ENCODE data around the gene CACNA1C. TPM values are rescaled to one million over a fixed set of nuclear protein-coding genes. Genes with fewer than 3 reads are reported as not detected.

Gene CACNA1C
- total RNA-seq, 1 donor from 2014 or later: 1.5 TPM

DNA sequence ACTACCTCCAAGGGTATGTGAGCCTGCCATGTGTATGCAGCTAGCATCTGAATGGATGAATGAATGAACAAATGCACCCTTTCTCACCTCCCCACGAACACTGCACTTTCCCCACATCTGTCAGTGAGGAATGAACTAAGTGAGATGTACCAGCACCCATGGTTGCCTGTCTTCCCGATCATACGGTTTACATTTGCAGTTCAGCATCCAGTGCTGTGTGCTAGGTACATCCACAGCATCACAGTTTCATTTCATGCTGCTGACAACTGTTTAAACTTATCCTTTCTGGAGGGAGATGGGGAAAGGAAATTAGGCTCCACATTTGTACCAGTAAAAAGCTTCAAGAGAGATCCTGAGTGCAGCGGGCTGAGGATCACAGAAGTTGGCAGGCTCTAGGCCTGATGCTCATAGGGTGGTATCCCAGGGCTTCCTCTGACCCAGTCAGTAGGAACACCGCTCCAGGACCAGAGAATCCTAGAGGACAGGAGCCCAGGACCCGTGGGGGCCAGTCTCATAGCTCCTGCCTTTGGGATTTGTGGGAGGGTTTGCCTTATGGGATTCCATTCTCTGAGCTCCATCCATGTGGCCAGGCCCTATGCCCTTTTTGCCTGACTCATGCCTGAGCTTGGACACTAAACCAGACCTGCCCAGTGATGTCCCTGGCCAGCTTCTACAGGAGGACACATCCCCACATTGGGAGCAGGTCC, 294.5 kb downstream of the CACNA1C start:
- no peak for DNase-seq

DNA sequence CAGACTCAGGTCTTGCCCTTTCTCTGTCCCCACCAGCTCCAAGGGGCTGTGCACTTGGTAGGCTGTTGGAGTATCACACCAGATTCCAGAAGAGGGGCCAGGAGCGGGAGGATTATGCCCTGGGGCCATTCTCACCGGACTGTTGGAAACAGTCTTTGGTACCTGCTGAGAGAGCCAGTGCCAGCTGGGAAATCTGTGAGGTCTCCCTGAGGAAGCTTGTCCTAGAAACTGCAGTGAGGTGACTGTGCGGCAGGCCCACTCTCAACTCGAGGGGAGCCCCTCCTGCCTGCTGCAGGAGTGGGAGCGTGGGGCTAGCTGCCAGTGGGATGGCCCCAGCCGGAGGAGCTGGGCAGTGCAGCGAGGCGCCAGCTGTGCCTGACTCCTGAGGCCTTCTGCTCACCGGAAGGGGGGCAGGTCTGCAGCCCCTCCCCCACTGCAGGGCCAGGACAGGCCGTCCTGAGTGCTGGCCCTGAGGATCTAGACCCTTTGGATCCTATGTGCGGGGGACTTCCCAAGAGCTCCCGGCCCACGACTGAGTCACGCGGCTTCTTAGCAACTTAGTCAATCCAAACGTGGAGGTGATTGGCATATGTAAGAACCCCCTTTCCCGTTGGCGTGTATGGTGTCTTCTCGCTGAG, 295.2 kb downstream of the CACNA1C start:
- no peak for DNase-seq

DNA sequence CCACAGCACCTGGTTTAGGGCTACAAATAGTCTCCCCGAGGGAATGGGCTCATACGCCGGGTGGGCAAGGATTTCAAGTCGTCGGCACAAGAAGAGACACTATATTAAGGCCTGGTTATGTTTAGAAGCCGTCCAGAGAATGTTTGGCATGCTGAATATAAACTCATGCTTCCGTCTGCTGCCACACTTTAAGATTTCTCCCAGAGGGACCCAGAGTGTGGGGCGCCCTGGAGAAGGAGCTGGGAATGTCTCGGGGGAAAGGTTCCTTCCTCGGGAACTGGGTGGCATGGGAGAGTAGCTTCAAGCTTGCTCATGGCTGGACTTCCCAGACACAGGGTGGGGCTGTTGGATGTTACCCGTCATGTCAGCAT, 295.7 kb downstream of the CACNA1C start:
- no peak for DNase-seq

DNA sequence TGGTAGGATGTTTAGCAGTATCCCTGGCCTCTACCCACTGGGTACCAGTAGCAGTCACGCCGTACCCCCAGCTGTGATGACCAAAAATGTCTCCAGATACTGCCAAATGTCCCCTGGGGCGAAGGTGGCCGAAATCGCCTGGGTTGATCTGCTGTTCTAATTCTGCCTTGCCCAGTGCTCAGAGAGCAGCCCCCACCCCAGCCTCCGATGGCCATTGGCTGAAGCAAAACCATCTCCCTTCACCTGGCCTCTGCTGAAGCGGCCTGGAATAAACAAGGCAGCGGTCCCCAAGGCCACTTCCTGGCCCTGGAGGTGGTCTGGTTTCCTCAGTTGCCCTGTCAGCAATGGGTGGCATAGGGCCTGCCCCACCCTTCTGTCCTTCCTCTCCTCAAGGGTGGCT, 298.4 kb downstream of the CACNA1C start:
- DNase-seq: no peak

DNA sequence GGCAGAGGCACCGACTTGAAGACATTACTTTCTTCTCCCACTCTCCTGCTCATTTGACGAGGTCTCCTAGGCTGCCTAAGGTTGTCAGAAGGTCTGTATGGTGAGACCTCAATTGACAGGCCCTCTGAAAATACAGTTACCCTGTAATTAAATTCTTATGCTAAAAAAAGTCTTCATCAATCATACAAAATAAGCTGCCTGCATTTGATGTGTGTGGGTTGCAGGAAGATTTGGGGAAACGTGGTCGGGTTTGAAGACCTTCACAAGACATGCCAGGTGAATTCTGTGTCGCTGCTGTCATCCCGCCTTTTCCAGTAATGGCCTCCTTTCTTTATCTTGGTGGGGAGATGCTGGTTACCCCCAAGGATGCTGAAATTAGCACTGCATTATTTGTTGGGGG, 299.4 kb downstream of the CACNA1C start:
- no peak for DNase-seq

DNA sequence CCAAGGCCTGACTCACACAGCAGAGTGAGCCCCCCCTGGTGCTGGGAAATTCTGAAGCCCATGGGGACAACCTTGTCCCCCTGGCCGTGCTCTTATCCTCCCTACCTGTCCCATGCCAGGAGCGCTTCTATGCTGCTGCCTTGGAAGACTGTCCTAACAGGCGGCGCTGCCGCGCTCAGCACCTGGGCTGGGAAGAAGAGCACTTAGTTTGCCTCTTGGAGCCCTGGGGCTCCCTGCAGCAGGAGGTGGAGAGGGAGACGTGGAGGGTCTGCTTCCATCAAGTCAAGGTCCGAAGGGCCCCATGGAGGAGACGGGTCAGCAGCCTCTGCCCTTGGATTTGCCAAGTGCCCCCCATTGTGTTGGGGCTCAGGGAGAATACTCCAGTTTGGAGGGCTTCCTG, 300.5 kb downstream of the CACNA1C start:
- no peak for DNase-seq

DNA sequence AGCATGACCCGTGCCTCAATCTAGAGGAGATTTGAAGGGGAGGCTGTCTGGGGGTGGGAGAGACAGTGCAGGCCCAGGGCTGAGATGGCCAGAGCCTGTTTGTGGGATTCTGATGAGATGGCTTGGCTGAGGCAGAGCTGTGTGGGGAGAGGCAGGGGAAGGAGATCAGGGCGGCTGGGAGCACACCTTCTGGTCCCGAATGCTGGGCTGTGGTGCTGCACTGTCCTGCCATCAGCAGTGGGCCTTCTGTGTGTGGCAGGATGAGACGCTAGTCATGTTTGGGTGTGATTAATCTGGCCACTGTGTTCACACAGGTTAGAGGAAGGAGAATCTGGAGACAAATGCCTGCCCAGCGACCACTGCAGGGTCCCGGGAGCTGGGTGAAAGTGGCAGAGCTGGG, 300.9 kb downstream of the CACNA1C start:
- DNase-seq: no peak

DNA sequence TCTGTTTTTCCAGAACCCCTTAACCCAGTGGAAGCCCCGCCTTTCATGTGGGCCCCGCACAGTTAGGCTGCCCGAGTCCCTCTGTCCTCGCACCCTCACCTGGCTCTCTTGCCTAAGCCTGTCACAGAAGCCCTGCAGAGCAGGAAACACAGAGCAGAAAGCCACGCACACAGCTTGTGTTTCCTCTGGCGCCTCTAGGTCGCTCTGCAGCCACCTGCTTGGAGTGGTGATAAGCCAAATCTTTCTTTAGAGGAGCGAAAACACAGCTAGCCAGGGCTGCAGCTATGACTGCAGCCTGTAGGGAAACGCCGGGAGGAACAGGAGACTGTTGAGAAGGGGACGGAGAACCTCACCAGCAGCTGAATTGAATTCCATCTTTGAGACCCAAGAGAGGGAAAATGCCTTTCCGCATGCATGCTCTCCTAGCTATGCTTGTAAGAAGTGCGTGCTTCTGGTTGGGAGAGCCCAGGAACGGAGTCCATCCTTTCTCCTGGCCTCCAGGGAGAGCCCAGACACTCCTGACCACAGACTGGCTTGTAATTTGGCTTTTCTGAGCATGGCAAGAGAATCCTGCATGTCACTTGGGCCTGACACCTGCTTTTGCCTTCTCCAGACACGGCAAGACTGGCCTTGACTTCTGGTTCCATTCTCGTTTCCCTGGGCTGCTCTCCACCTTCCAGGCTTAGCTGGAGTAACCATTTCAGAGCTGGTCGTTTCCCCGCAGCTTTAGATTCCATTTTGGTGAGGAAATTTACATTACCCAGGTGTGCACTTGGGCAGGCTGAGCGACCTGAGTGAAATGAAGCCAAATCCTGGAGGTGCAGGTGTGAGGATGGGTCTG, 301.6 kb downstream of the CACNA1C start:
- DNase-seq: no peak

DNA sequence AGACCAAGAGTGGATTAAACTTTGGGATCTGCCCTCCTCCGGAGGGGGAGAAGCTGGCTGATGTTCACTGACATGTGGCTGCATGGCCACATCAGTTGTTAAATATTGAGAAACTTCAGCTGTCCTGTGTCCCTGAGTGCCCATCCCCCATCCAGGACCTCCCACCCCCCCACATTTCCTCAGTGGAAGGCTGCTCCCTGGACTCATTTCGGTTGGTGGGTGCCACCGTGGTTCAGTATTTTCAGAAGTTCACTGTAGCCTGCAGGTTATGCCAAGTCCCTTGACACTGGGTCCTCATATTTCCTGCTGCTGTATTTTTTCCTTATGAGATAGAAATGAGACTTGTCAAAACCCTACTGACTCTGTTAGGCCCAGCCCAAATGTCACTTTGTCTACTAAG, 302.4 kb downstream of the CACNA1C start:
- DNase-seq: no peak

DNA sequence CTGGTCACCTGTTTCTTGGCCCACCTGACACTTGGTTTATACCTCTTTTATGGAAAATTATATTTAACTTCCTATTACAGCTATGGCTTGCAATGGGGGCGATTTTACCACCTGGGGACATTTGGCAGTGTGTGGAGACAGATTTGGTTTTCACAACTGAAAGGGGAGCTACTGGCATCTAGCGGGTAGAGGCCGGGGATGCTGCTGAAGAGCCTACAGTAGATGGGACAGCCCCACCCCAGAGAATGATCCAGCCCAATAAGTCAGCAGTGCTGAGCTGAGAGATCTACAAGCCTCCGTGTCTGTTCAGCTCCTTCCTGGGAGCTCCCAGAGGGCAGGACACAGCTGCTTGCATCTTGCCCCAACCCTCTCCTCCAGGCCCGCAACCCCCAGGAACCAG, 302.8 kb downstream of the CACNA1C start:
- no peak for DNase-seq

DNA sequence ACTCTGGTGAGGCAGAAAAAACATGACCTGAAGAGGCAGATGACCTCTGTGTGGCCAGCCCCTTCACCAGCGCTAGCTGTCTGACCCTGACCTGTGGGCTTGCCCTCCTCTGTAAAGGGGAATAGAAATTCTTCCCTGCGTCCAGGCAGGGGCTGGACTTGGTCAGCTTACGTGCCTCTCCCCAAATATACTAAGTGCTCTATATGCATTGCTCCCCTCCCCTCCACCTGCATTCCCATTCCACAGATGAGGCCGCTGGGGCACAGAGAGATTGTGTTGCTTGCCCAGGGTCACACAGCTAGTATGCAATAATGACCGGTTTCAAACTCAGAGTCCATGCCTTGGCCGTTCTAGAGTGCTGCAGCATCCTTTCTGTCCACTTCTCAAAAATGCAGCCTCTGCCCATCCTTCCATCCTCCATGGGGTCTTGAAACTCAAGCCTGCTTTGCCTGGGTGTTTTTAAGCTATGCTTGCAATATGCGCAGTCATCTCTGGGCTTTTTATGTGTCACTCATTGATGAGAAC, 303.9 kb downstream of the CACNA1C start:
- no peak for DNase-seq

DNA sequence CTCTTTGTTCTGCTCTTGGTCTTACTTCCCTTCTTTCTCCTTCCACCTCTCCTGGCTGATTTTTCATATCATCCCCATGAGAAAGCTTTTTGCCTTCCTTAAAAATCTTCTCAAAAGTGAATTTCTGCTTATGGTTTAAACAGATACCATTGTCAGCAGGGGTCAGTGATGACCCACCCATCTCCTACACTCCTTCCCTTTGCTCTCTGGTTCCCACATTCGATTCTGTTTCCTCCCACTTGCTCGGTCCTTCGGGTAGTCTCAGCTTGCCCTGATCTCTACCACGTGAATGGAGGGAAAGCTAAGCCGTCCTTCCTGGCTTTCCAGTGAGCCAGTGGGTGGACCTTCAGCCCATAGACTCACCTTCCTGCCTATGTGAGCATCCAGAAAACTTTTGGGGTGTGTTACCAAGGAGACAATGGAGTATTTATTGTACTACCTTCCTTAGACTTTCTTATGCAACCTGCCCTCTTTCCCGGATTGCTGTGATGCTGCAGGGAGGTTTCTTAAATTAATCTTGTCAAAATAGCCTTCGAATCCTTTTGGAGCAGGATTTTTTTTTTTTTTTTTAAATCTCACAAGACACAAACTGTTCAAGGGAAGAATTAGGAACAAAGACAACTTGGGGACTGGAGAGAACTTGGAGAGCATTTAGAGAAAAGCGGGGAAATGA, 306.3 kb downstream of the CACNA1C start:
- DNase-seq: no peak

DNA sequence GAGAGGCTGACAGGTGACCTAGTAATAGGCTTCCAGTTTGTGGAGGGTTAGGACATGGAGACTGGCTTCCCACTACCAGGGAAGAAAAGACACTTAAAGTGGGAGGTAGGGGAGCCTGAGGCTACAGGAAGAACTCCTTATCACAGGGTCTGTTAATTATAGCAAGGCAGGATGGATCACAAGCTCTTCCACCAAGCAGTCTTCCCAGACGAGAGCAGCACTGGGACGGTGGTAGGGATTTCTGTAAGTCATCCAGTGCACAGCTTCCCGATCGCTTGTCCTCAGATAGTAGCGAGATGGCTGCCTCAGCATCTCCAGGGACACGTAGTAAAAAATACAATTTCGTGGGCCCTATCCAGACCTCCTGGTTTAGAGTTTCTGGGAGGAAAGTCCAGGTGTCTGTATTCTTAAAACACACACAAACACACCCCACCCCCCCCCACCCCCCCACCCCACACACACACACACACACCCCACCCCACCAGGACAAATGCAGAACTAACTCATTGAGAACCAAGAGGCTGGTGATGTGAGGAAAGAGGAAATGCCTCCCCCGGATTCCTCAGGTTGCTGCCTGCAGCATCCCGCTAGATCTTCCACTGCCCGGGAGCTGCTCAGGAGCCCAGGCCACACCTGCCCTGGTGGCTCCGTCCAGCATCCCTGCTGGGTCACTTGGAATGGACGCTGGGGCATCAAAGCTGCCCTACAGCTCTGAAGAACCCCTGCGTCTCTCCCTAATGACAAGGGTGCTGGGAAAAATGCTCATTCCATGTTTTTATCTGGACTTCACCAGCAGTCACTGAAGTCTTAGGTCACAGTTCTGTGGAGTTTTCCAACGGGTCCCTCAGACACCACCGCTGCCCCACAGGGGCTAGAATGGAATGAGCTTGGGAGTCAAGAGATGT, 307.2 kb downstream of the CACNA1C start:
- no peak for DNase-seq

DNA sequence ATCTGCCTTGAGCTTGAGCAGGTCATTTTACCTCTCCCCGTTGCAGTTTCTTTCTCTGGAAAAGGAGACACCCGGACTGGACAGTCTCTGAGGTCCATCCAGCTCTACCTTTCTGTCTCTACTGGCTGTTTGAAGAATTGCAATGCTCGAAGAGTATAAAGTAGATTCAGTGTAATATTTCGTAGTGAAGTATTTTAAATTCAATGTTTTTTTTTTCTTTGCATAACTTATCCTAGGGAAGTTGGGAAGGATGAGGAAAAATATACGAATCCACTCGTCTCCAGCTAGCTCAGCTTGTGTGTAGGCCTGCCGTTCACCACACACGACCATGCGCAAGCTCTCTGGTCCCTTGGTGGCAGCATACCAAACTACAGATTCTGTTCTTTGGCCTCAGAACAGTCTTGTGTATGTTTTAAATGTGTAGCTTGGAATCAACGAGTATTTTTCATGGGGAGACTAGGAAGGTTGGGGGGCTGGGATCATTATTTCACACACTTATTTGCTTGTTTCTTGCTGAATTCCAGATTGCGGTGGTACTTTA, 307.9 kb downstream of the CACNA1C start:
- no peak for DNase-seq

DNA sequence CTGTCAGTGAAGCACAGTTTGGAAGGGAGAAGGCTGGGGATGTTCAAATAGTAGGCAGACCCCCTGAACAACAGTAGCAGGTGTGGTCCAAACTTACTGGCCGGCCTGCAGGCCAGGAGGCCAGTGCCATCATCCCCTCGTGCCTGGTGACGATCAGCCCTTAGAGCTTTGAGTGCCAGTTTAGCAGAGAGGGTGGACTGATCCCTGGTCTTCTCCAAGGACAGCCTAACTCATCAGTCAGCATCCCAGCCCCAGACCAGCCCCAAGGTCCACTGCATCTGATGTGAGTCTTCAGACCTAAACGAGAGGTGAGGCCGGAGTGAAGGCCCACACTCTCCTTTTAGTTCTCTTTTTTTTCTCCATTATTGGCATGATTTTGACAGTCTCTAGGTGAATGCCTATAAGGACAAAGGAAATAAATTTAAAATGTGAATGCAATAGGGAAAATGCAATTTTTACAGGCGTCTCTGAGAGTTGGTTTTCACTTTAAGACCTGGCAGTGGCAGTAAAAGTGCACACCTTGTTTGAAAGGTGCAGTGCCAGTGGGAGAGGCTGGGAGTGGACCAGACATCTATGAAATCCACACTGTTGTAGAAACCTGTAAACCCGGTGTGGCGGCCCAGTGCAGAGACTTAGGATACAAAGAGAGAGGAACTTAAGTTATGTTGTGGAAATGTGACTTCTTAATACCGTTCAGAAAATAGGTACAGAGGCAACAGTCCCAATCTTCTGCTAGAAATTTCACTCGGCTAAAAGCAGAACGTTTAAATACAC, 311.2 kb downstream of the CACNA1C start:
- DNase-seq: no peak

DNA sequence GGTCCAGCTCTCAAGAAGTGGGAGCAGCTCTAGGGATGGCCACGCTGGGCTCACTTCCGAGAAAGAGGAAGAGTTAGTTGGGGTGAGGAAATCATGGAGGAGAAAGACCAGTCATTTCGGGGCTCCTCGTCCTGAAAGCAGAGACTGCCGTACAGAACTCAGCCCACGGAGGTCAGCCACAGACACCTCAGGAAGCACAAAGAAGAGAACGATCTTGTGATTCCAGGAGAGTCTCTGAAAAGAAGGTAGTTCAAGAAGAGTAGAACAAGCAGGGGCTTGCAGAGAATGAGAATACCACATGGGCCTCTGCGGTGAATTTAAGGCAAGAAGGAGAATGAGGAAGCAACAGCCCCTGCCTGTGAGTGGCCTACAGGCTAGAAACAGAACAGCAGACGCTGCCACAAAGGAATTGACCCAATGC, 311.9 kb downstream of the CACNA1C start:
- no peak for DNase-seq

DNA sequence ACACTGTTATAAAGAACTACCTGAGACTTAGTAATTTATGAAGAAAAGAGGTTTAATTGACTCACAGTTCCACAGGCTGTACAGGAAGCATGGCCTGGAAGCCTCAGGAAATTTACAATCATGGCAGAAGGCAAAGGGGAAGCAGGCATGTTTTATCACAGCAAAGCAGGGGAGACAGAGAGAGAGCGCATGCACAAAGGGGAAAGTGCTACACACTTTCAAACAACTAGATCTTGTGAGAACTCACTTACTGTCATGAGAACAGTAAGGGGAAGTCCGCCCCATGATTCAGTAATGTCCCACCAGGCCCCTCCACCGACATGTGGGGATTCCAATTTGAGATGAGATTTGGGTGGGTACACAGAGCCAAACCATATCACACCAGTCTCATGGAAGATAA, 313.9 kb downstream of the CACNA1C start:
- DNase-seq: no peak

DNA sequence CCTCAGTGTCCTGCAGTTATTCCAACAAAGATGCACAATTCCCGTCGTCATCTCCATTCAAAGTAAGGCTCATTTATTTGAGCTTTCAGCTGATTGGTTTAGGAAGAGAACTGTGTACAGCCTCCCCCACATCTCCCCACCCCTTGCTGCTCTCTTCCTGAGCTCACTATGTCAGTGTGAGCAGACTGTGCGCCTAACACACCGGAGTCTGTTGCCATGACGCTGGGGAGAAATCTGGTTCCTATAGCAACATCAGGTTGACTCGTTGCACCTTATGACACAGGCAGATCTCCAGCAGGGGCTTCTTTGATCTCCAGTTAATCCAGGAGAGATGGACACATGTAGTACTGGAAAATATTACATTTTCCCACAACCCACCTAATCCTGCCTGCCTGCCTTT, 319.4 kb downstream of the CACNA1C start:
- no peak for DNase-seq

DNA sequence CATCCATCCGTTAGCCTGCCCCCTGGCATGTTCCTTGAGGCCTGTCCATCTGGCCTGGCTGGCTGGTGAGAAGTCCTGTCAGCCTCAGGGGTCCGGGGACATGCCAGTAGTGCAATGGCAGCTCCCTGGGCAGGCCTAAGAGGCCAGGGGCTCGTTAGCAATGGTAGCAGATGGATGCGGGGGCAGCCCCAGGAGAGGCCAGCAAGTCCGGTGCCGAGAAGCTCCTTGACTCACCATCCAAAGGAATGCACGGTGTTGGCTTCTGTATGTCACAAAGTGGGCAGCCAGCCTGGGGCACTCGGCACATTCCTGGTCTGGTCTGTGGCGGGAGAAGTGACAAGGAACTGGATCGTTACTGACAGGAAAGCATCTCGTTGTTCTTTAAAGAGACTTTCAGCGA, 319.9 kb downstream of the CACNA1C start:
- no peak for DNase-seq

DNA sequence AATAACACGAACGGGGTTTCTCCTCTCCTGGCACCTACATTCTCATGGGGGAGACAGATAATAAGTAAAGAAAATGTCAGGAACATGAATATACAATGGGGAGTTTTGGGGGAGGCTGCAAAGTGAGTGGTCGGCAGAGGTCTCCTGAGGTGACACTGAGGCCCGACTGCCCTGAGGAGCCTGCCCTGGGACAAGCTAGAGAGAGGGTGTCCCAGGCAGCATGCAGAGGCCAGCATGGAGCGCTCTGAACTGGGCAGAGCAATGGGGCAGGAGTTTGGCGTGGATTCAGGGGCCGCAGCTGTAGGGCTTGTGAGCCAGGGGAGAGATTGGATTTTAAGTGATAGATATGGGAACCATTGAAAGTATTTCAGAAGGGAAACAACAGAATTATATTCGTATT, 320.5 kb downstream of the CACNA1C start:
- DNase-seq: no peak
